HG03097 (cell line): ENCODE results near the gene TCHP.
"Not testable (repeated sequence)": the region's sequence is repeated elsewhere in the genome, so short reads cannot be mapped to it uniquely, and the experiment has no call there.

Experiments
- ATAC-seq: cut with Tn5 transposase; IDR thresholded peaks from one replicate; pipeline ENCODE4 v1.9.1; 2021; ENCODE audit not compliant: unreplicated experiment, low FRiP score

TCHP gene

GRCh38 chr12:109878749-109879148, 21.3 kb upstream of the TCHP start:
- ATAC-seq = no peak

- no peak for ATAC-seq
These were observed 20.6 kb upstream of the TCHP start for GRCh38 chr12:109879351-109880042.

- ATAC-seq = peak; percentile 91
These were observed 19.8 kb upstream of the TCHP start, which contains the start of gene GLTP for GRCh38 chr12:109880043-109880931. Gene GLTP (minus strand): TSS chr12:109880541. CDS start chr12:109880374, 167 bp downstream.

- no peak for ATAC-seq
These were observed 19.1 kb upstream of the TCHP start for GRCh38 chr12:109880938-109881337.

- no peak for ATAC-seq
These were observed 18.3 kb upstream of the TCHP start for GRCh38 chr12:109881752-109882151.

GRCh38 chr12:109883461-109883860, 16.6 kb upstream of the TCHP start:
- ATAC-seq = no peak

- no peak for ATAC-seq
These were observed 14.5 kb upstream of the TCHP start for GRCh38 chr12:109885616-109886015.

- no peak for ATAC-seq
These were observed 11.7 kb upstream of the TCHP start for GRCh38 chr12:109888179-109889020.

GRCh38 chr12:109890620-109891170, 9.4 kb upstream of the TCHP start:
- no peak for ATAC-seq

- ATAC-seq = not testable (repeated sequence)
These were observed 8.3 kb upstream of the TCHP start for GRCh38 chr12:109891731-109892130.

- ATAC-seq = no peak
These were observed 7.8 kb upstream of the TCHP start for GRCh38 chr12:109892165-109892715.

- ATAC-seq = peak; percentile 51
These were observed 7.3 kb upstream of the TCHP start for GRCh38 chr12:109892748-109893147.

- peak; percentile 10 for ATAC-seq
These were observed 6.6 kb upstream of the TCHP start for GRCh38 chr12:109893261-109893995.

GRCh38 chr12:109894939-109895338, 5.1 kb upstream of the TCHP start:
- no peak for ATAC-seq

- no peak for ATAC-seq
These were observed 3.9 kb upstream of the TCHP start for GRCh38 chr12:109896188-109896587.

GRCh38 chr12:109897029-109897428, 3.0 kb upstream of the TCHP start:
- no peak for ATAC-seq

- not testable (repeated sequence) for ATAC-seq
These were observed 729 bp upstream of the TCHP start for GRCh38 chr12:109899345-109899744.

- ATAC-seq = peak; percentile 25
These were observed 892 bp downstream of the TCHP start for GRCh38 chr12:109900752-109901580.
